ENCODE results near the gene ZNF892.

DNA sequence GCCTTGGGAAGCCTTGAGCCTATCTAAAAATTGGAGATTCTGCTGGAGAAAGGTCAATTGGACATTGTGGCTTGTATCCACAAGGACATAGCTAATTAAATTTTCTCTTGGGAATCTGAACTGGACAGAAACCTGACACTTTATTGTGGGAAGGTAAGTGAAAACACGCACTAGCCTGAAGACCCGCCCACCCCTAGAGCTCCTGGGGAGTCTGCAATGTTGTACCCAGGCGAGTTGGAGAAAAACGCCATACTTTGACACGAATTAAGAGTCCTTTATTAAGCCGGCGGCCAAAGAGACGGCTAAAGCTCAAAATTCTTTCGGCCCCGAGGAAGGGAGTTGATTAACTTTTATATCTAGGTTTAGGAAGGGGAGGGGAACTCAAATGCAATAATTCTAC is 1.2 kb upstream of the ZNF892 start:
- TF ChIP-seq, protein P1, sequence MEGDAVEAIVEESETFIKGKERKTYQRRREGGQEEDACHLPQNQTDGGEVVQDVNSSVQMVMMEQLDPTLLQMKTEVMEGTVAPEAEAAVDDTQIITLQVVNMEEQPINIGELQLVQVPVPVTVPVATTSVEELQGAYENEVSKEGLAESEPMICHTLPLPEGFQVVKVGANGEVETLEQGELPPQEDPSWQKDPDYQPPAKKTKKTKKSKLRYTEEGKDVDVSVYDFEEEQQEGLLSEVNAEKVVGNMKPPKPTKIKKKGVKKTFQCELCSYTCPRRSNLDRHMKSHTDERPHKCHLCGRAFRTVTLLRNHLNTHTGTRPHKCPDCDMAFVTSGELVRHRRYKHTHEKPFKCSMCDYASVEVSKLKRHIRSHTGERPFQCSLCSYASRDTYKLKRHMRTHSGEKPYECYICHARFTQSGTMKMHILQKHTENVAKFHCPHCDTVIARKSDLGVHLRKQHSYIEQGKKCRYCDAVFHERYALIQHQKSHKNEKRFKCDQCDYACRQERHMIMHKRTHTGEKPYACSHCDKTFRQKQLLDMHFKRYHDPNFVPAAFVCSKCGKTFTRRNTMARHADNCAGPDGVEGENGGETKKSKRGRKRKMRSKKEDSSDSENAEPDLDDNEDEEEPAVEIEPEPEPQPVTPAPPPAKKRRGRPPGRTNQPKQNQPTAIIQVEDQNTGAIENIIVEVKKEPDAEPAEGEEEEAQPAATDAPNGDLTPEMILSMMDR (IDR thresholded peaks at IDR 0.05) = no peak
- TF ChIP-seq POLR2A (IDR thresholded peaks at IDR 0.05) (no peak), POLR2AphosphoS5 (IDR thresholded peaks at IDR 0.05; ENCODE audit: insufficient read depth in 1 of 2, low read depth in 1 of 2) (no peak)
